Hepatocyte (in vitro differentiated cells): Measurements from ENCODE around the gene RPH3AL. TPM values are rescaled to one million over a fixed set of nuclear protein-coding genes. Genes with fewer than 3 reads are reported as not detected.

Experiments
- DNase-seq: peaks from one replicate; pipeline ENCODE4 v3.0.0-alpha.2; 2016; ENCODE audit warnings: low spot score
- H2AFZ ChIP-seq: fragments of 200-600 bp; sonication (generic); 2 replicates; pipeline ENCODE4 v1.6.0; 2016; ENCODE audit warnings: antibody characterized with exemption, mild to moderate bottlenecking
- H3K27ac ChIP-seq: fragments of 200-600 bp; sonication (generic); 2 replicates; pipeline ENCODE4 v1.5.1; 2016; ENCODE audit warnings: mild to moderate bottlenecking
- H3K27me3 ChIP-seq: fragments of 200-600 bp; sonication (generic); 2 replicates; pipeline ENCODE4 v1.6.1; 2016
- H3K36me3 ChIP-seq: fragments of 200-600 bp; sonication (generic); replicated peaks from 2 replicates; pipeline ENCODE4 v1.5.1; 2016; ENCODE audit warnings: low read depth; ENCODE audit not compliant: insufficient read depth
- H3K4me1 ChIP-seq: fragments of 200-600 bp; sonication (generic); 2 replicates; pipeline ENCODE4 v1.5.1; 2016; ENCODE audit warnings: mild to moderate bottlenecking, moderate library complexity; ENCODE audit not compliant: insufficient read depth
- H3K4me2 ChIP-seq: fragments of 200-600 bp; sonication (generic); 2 replicates; pipeline ENCODE4 v1.6.0; 2016
- H3K4me3 ChIP-seq: fragments of 200-600 bp; sonication (generic); 2 replicates; pipeline ENCODE4 v1.5.1; 2016; ENCODE audit warnings: mild to moderate bottlenecking
- H3K79me2 ChIP-seq: fragments of 200-600 bp; sonication (generic); 2 replicates; pipeline ENCODE4 v1.6.0; 2017; ENCODE audit warnings: mild to moderate bottlenecking
- H3K9me2 ChIP-seq: fragments of 200-600 bp; sonication (generic); replicated peaks from 2 replicates; pipeline ENCODE4 v1.6.0; 2017; ENCODE audit warnings: mild to moderate bottlenecking; ENCODE audit not compliant: insufficient read depth
- H3K9me3 ChIP-seq: fragments of 200-600 bp; sonication (generic); 2 replicates; pipeline ENCODE4 v1.5.1; 2016; ENCODE audit warnings: low read depth, mild to moderate bottlenecking
- H4K20me1 ChIP-seq: fragments of 200-600 bp; sonication (generic); 2 replicates; pipeline ENCODE4 v1.6.0; 2016; ENCODE audit warnings: mild to moderate bottlenecking; ENCODE audit not compliant: insufficient read depth, poor library complexity, severe bottlenecking
- CTCF ChIP-seq: fragments of 200-600 bp; sonication (generic); IDR thresholded peaks from 2 replicates; pipeline ENCODE4 v1.5.1; 2016; ENCODE audit warnings: antibody characterized with exemption, mild to moderate bottlenecking; ENCODE audit not compliant: poor library complexity
- EZH2 ChIP-seq: fragments of 200-600 bp; sonication (generic); IDR thresholded peaks from 2 replicates; pipeline ENCODE4 v1.6.1; 2016; ENCODE audit warnings: antibody characterized with exemption, mild to moderate bottlenecking, borderline replicate concordance
- EZH2phosphoT487 ChIP-seq: fragments of 200-600 bp; sonication (generic); IDR thresholded peaks from one replicate; pipeline ENCODE4 v1.6.1; 2018; ENCODE audit warnings: antibody characterized with exemption, mild to moderate bottlenecking, low read depth, moderate library complexity; ENCODE audit not compliant: unreplicated experiment, severe bottlenecking
- WGBS: methylation state at CpG from one replicate; pipeline ENCODE4 v1.1.6; 2016; ENCODE audit warnings: low lambda C conversion rate; ENCODE audit errors: missing lambda C conversion rate; 5-methylcytosine and 5-hydroxymethylcytosine counted together
- polyA plus RNA-seq: library from polyadenylated mRNA; unstranded; fragments of >200 nt; fragmentation: Nextera tagmentation; extraction: Ambion mirVana; gene quantifications from 2 replicates; pipeline ENCODE4 v1.2.1, GENCODE V29; 2016
- total RNA-seq: library from RNA; depleted of rRNA; stranded (reverse); fragments of >200 nt; gene quantifications from 2 replicates; pipeline ENCODE4 v1.2.3, GENCODE V29; 2014

RPH3AL gene
- total and polyA plus RNA-seq, 2 experiments from 2014 or later = 7.0 to 7.6 TPM

GRCh38 chr17:326010-326621 lies 26.5 kb downstream of the RPH3AL start:
- H3K27ac ChIP-seq = no peak overlapping the region

GRCh38 chr17:325270-326009 lies 27.2 kb downstream of the RPH3AL start:
- Histone ChIP-seq H4K20me1 (no peaks in the 10 kb centered on the region), H3K9me2 (no peaks in the 10 kb centered on the region), H3K4me2 (no peak overlapping the region), H3K36me3 (no peaks in the 10 kb centered on the region), H3K79me2 (no peaks in the 10 kb centered on the region), H3K9me3 (no peaks in the 10 kb centered on the region), H3K27ac (no peak overlapping the region), H3K27me3 (no peaks in the 10 kb centered on the region), H2AFZ (no peak overlapping the region), H3K4me3 (no peak overlapping the region), H3K4me1 (peaks cover 6% of the 10 kb centered on the region)
- TF ChIP-seq CTCF (no peak), EZH2phosphoT487 (no peak), EZH2 (no peak)
- DNase-seq = no peak
- WGBS = 95% methylated on average over 13 of the region's 13 CpGs

More at GRCh38 chr17:326010-326621, 26.5 kb downstream of the RPH3AL start:
- H3K4me2 ChIP-seq = no peak overlapping the region
- H3K4me1 ChIP-seq = peaks cover 1% of the 10 kb centered on the region
- no peak overlapping the region for H3K4me3 ChIP-seq
- H3K36me3 ChIP-seq = no peaks in the 10 kb centered on the region
- H3K79me2 ChIP-seq = no peaks in the 10 kb centered on the region
- TF ChIP-seq EZH2 (no peak), EZH2phosphoT487 (no peak), CTCF (no peak)
- no peak for DNase-seq
- no peaks in the 10 kb centered on the region for H3K27me3 ChIP-seq
- no peaks in the 10 kb centered on the region for H3K9me3 ChIP-seq
- WGBS = 84% methylated on average over 21 of the region's 21 CpGs
- no peak overlapping the region for H2AFZ ChIP-seq
- no peaks in the 10 kb centered on the region for H4K20me1 ChIP-seq
- H3K9me2 ChIP-seq = no peaks in the 10 kb centered on the region

- Histone ChIP-seq H4K20me1 (no peaks in the 10 kb centered on the region), H3K27ac (no peak overlapping the region), H3K4me2 (no peak overlapping the region), H3K79me2 (no peaks in the 10 kb centered on the region), H3K36me3 (no peaks in the 10 kb centered on the region), H2AFZ (no peak overlapping the region), H3K4me3 (no peak overlapping the region), H3K9me2 (no peaks in the 10 kb centered on the region), H3K9me3 (no peaks in the 10 kb centered on the region), H3K27me3 (no peaks in the 10 kb centered on the region), H3K4me1 (peaks cover 6% of the 10 kb centered on the region)
- DNase-seq = no peak
- 92% methylated on average over 39 of the region's 39 CpGs for WGBS
- TF ChIP-seq EZH2 (no peak), EZH2phosphoT487 (no peak), CTCF (no peak)
Measured at GRCh38 chr17:323721-324571, 28.7 kb downstream of the RPH3AL start.
